Stimulated activated CD8-positive, alpha-beta memory T cell treated with anti-CD3 and anti-CD28 coated beads, Interleukin-7, amount 100 ng/mL, for 24 hours (primary cell): ENCODE data around the gene FGD2.
"Not testable (repeated sequence)": the region's sequence is repeated elsewhere in the genome, so short reads cannot be mapped to it uniquely, and the experiment has no call there.

Experiments used
- DNase-seq: peaks from one replicate; pipeline ENCODE4 v3.0.0-alpha.2; 2020; ENCODE audit warnings: low read depth

FGD2 gene

GRCh38 chr6:37058984-37059343 is 53.5 kb downstream of the FGD2 start:
- not testable (repeated sequence) for DNase-seq

DNA sequence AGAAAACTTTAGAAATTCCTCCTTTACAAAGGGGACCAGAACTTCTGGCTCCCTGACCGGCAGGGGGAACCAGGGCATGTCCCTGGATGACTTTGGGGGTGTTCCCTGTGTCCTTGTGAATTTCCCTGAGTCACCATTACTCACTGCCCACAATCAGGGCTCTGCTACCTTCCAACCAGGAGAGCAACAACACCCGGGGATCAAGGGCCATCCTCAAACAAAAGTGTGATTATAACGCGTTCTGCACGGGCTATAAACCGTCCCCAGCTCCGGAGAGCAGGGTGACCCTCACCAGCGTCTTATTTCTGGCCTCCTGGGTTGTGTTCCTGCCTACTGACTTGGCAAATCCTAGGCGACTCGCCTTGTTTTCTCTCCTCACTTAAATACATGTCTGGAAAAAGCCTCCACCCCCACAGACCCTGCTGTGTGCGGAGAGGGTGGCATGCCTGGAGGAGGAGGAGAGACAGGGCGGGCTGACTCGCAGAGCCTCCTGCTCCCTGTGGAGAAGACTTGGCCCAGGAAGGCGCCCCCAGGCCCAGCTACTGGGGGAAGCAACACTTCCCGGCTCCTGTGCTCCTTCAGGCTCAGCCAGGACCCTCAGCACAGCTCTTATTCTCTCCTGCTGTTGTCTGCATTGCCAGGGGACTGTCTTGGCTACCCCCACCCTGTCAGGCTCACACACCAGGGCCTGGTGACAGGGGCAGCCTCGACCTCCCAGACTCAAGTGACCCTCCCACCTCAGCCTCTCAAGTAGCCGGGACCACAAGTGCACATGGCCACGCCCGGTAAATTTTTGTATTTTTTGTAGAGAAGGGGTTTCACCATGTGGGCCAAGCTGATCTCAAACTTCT is 54.1 kb downstream of the FGD2 start:
- no peak for DNase-seq

GRCh38 chr6:37060195-37060559 is 54.7 kb downstream of the FGD2 start:
- no peak for DNase-seq

DNA sequence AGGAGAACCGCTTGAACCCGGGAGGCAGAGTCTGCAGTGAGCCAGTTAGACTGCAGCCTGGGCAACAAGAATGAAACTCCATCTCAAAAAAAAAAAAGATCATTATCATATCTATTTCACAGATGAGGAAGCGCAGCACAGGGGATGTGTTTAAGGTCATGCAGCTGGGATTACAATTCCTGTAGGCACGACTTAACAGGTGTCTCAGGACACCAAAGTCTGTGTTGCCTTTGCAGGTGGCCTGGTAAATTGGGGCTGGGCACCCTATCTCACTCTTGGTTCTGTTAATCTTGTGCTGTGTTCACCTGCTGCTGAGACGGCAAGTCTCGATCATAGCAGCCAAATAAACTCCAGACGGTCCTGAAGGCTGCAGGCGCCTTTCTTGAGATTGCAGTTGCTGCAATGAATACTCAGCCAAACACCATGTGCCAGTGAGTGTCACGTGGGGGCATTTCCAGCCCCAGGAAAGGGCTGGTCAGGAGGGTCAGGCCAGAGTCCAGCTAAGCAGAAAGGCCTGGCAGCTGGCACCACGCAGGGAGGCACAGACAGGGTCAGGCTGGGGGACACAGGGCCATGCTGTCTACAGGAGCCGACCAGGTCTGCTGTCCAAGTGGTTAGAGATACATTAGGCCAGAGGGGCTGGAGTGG is 55.8 kb downstream of the FGD2 start:
- DNase-seq, result no peak

DNA sequence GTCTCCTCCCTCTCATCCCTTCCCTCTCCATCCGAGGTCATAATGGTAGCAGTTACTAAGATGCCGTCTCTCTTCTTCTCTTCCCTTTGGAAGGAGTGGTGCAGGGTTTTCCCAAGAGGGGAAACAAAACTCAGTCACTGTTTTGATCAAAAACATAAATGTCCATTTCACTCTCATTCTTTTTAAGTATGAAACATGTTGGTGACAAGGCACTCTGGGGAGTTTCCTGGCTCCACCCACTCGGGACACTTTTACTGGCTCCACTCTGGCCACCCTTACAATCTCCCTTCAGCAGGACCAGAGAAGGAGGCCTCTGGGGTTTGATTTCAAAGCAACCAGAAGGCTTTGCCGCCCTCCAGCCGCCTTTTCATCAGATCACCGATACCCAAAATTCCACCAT is 57.0 kb downstream of the FGD2 start:
- DNase-seq, result no peak

DNA sequence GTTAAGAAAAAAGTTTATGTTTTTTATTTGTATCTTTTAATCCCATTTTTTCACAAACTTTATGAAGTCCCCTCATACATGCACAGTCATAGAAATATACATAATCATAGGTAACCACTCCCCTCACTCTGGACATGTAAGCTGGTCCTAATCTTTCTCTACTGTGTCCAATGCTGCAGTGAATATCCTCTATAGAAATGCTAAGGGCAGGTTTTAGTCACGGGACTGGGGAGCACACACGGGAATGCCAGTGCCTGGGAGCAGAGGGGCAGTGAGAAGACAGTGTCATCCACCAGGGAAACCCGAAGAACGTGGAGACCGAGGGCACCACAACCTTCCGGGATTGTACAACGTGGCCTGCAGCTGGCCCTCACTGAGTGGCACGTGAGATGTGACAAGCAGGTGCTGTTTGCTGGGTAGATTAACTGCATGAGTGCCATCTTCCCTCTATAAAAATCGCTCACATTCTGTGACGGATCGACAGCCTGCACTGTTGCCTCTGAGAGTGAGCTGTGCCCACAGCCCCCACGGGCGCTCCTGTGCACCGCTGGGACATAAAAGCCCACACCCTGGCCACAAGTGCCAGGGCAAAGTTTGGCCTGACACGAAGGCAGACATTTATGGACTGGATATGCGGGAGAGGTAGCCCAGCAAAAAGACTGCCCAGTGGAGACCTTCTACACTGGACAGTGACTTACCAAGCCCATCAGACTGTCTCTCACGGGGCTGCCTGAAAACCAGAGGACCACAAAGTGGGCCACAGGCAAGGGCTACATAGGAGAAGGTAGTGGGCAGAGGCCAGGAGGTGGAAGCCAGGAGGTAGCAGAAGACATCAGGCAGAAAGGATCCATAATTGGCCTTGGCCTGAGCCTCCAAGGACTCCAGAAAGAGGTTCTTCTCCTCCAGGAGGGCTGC is 63.2 kb downstream of the FGD2 start:
- no peak for DNase-seq

GRCh38 chr6:37069639-37070038 is 64.2 kb downstream of the FGD2 start:
- no peak for DNase-seq

- DNase-seq, result no peak
Measured at GRCh38 chr6:37072526-37072925, 67.1 kb downstream of the FGD2 start.

GRCh38 chr6:37074053-37074827 is 68.8 kb downstream of the FGD2 start:
- DNase-seq, result no peak

- DNase-seq, result no peak
Measured at GRCh38 chr6:37077191-37077904, 71.9 kb downstream of the FGD2 start.

GRCh38 chr6:37077905-37078296 is 72.4 kb downstream of the FGD2 start:
- no peak for DNase-seq
